HG02610 (cell line): ENCODE results near the gene ZNF24.

Experiments
- ATAC-seq: cut with Tn5 transposase; IDR thresholded peaks from one replicate; pipeline ENCODE4 v1.9.1; 2021; ENCODE audit warnings: mild to moderate bottlenecking, moderate library complexity; ENCODE audit not compliant: unreplicated experiment

ZNF24 gene

DNA sequence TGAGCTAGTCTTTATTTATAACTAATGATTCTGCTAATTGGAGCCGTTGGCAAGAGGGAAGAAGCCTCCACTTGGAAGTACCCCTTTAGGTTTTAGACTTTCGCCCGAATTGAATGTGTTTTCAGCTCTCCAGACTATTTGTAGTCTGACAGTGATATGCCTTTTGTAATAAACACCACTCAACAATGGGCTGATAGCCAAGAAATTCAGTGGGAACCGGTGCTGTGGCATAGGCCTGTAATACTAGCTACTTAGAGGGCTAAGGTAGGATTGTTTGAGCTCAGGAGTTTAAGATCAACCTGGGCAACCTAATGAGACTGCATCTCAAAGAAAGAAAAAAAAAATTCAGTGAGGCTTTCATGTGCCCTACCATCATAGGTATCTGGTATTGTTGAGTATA is 40.6 kb downstream of the ZNF24 start:
- ATAC-seq = no peak

DNA sequence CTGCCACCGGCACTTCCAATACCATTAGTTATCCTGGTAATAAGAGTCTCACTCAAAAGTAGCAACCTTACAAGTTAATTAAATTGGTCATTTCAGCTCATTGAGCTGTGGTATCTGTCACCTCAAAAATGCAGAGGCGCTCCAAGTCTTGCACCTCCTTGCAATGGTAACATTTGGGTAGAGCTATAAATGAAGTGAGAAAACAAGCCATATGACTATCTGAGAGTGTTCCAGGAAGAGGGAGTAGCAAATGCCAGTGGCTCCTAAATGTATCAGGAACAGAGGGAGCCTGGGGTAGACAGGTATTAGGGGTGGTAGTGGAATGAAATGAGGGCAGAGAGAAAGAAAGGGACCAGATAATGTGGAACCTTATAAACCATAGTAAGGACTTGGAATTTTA is 48.2 kb downstream of the ZNF24 start:
- ATAC-seq = no peak

DNA sequence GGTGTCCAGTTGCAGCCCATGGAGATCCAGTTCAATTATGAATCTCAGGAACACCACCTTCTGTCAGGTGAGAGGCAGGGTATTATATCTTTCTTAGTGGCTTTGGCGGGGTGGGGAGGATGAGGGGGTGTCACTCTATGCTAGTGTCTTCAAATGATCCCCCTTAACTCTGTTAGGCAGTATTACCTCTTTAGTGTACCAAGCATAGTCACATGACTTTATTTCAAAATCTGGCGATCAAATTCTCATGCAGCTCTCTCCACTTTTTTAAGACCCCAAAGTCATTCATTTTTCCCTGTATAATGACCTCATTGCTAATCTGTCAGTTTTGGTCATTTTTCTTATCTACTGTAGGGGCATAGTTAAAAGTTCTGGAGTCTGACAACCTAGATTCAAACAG is 53.1 kb downstream of the ZNF24 start:
- ATAC-seq = no peak

DNA sequence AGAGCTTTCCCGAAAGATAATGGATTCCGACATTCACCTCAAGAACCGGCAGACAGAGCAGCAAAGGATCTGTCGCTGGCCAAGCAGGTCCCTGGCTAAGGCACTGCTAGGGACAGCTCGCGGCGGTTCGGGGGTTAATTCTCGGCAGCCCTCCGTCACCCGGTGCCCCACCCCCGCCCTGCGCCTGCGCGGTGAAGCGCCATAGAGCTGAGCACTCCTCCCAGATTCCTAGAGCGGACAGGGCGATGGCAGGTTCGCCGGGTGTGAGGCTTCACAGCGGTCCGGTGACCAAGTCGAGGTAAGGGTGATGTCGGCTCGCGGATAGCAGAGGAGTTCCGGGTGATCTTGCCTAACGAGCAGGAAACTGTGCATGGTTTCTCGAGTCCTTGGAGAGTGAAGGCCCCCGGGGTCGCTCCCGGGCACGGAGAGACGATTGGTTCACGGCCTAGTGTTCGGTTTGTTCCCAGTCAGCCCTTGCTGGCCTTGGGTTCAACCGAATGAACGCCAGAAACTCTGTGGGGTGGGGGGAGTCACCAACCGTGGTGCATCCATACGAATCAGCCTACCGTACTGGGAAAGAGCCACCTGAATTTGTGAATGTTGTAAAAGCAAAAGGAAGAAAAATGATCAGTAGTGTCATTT is 54.0 kb downstream of the ZNF24 start, which contains the start of gene ZSCAN30:
Gene ZSCAN30, minus strand, starts transcription at position 136 of the 642 bp plus-strand sequence. CDS start 25,877 bp downstream, outside the sequence.
- peak; percentile 91 for ATAC-seq

DNA sequence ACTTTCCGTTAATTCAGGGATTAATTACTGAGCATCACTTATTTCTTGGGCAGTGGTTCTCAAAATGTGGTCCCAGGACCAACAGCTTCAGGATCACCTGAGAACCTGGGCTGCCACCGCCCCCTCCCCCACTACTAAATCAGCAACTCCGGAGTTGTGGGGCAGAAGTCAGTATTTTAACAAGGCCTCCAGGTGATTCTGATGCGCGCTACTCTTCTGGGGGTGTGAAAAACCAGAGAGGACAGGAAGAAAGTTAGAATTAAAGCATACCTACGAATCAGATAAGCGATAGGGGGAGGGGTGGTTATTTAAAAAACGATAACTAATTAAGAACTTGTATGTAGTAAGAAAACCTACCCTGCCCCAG is 54.5 kb downstream of the ZNF24 start:
- peak; percentile 10 for ATAC-seq

DNA sequence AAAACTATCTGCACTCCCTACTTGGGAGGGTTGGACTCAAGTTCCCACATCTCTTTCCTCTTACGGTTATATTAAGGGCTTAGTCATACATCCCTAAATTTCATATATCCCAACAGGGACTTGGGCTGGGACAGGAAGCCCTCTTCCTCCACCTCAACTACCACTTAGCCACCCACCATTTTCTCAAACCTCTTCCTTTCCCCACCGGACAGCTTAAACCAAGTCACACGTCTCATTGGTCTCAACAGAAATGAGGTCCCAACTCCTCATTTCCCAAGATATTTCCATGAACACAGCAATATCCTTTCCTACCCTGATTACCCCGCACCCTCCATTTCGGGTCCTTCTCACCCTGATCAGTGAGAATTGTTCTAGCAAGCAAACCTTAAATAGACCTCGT is 54.9 kb downstream of the ZNF24 start:
- ATAC-seq = no peak

DNA sequence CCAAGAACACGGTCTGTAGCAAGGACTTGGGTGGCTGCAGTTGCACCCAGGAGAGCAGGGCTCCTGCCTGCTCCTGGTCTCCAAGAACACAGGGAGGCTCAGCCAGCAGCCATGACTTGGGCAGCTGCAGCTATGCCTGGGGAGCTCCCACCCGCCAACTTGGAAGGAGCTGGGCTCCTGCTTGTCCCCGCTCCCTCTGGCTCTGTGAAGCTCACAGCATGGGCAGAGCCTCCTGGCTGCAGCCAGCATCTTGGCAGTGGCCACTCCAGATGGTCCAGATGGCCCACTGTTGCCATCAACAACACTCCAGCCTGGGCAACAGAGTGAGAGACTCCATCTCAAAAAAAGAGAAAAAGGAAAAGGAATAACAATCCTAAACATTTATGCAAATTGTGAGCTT is 59.4 kb downstream of the ZNF24 start:
- no peak for ATAC-seq

DNA sequence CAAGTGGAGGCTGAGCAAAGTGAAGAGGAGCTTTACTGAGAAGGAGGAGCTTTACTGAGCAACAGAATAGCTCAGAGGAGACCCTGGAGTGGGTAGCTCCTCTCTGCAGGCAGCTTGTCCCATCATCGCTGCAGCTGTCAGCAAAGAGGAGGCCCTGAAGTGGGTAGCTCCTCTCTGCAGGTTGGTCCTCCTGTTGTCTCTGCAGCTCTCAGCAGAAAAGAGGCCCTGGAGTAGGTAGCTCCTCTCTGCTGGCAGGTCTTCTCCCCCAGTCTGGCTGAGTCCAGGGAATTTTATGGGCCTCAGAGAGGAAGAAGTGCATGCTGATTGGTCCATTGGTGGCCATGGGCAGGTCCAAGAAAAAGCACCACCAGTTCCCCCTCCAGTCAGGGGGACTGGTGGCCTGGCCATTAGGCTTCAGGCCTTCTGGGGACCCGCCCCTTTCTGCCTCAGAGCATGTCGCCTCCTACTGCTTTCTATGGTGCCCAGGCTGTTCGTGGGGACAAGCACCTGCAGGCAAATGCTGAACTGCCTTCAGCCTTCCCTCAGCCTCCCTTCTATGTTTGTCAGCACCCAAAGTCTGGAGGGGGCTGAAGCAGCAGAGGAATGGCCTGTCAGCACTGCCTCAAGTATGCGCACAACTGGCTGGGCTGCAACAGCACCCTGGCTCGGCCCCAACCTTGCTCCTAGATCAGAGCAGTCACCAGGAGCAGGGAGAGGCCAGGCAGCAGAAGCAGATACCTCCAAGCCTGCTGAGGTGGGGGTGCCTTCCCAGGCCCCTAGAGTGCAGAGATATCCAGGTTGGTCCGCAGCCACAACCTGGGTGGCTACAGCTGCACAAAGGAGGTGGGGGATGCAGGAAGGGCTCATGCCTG is 60.1 kb downstream of the ZNF24 start:
- no peak for ATAC-seq

DNA sequence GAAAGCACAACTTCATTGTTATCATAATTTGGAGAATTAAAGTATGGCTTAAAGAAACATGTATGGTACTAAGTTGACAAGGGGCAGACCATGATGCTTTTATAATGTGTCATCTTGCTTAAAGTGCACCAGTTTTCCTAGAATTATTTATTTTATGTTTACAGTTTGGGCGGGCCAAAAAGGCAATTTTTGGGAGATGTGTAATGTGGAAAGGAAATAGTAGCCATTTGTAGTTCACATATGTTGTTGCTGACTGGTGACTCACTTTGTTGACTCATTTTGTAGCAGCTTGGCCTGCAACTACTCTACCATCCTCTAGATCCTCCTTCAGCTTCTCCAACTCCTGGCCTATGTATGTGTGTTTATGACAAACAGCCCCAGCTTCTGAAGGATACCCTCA is 61.9 kb downstream of the ZNF24 start:
- no peak for ATAC-seq
